ENCODE measurements around the gene KCND3.

GRCh38 chr1:111856411-111857185 lies 132.9 kb downstream of the KCND3 start:
- no peak for TF ChIP-seq CTCF (conservative IDR thresholded peaks at IDR 0.05)
- no peak for TF ChIP-seq ZFX (IDR thresholded peaks at IDR 0.05)
